Colon (tissue), 2 donors: ENCODE measurements around the gene PXDC1.

Experiments used
- FAIRE-seq: peaks from 2 replicates; lab custom pipeline; 2012; peaks lifted over from hg19 to GRCh38; lab: Jason Lieb, UNC
- donor health status: control.
- donor health status: control.

PXDC1 gene

GRCh38 chr6:3751077-3751729 is at the start of gene PXDC1:
PXDC1 (minus strand) TSS chr6:3751713; CDS start chr6:3751531, 182 bp downstream.
- FAIRE-seq, result no peak

- no peak for FAIRE-seq
Measured at GRCh38 chr6:3800850-3801591, 49.5 kb upstream of the PXDC1 start.

GRCh38 chr6:3799719-3800118 is 48.2 kb upstream of the PXDC1 start:
- no peak for FAIRE-seq

- FAIRE-seq, result no peak
Measured at GRCh38 chr6:3798055-3798919, 46.8 kb upstream of the PXDC1 start.

- FAIRE-seq, result no peak
Measured at GRCh38 chr6:3797231-3798054, 45.9 kb upstream of the PXDC1 start.

GRCh38 chr6:3796719-3797041 is 45.2 kb upstream of the PXDC1 start:
- no peak for FAIRE-seq

GRCh38 chr6:3795836-3796718 is 44.6 kb upstream of the PXDC1 start:
- FAIRE-seq, result no peak

GRCh38 chr6:3794092-3794491 is 42.6 kb upstream of the PXDC1 start:
- no peak for FAIRE-seq

GRCh38 chr6:3793545-3793944 is 42.0 kb upstream of the PXDC1 start:
- no peak for FAIRE-seq

GRCh38 chr6:3791526-3792203 is 40.2 kb upstream of the PXDC1 start:
- FAIRE-seq, result no peak

- FAIRE-seq, result no peak
Measured at GRCh38 chr6:3789896-3790558, 38.5 kb upstream of the PXDC1 start.

GRCh38 chr6:3789018-3789895 is 37.7 kb upstream of the PXDC1 start:
- no peak for FAIRE-seq

GRCh38 chr6:3788408-3789017 is 37.0 kb upstream of the PXDC1 start:
- FAIRE-seq, result no peak

- no peak for FAIRE-seq
Measured at GRCh38 chr6:3786141-3786540, 34.6 kb upstream of the PXDC1 start.

- no peak for FAIRE-seq
Measured at GRCh38 chr6:3785745-3786098, 34.2 kb upstream of the PXDC1 start.

GRCh38 chr6:3784885-3785744 is 33.6 kb upstream of the PXDC1 start:
- FAIRE-seq, result no peak

- no peak for FAIRE-seq
Measured at GRCh38 chr6:3784423-3784822, 32.9 kb upstream of the PXDC1 start.
